Natural killer cell (primary cell): ENCODE data around the gene RPE. TPM values are rescaled to one million over a fixed set of nuclear protein-coding genes. Genes with fewer than 3 reads are reported as not detected.

Source experiments
- ATAC-seq, 3 donors: fragments of 150-1000 bp in 2 of 3; fragments of 200-7000 bp in 1 of 3; cut with Tn5 transposase; 1 replicate in 1 of 3; 2 replicates in 2 of 3; pipeline ENCODE4 v1.10.0; 2021; ENCODE audit warnings: mild to moderate bottlenecking in 2 of 3, moderate library complexity in 2 of 3
- DNase-seq, 2 donors: peaks; one replicate each; pipeline versions ENCODE4 v3.0.0 to v3.0.0-alpha.2; 2013 to 2021; ENCODE audit warnings: mixed read lengths in 1 of 2
- H3K27ac ChIP-seq: one replicate; pipeline ENCODE4 v1.5.1; 2013; ENCODE audit warnings: mild to moderate bottlenecking, low read length
- H3K27me3 ChIP-seq: one replicate; pipeline ENCODE4 v1.6.1; 2013; ENCODE audit warnings: low read length; ENCODE audit not compliant: control insufficient read depth, insufficient read depth
- H3K36me3 ChIP-seq: one replicate; pipeline ENCODE4 v1.6.1; 2013; ENCODE audit warnings: low read length; ENCODE audit not compliant: control insufficient read depth, insufficient read depth
- H3K4me1 ChIP-seq: one replicate; pipeline ENCODE4 v1.6.1; 2013; ENCODE audit warnings: low read length; ENCODE audit not compliant: control insufficient read depth, insufficient read depth
- H3K4me3 ChIP-seq: one replicate; pipeline ENCODE4 v1.5.1; 2013; ENCODE audit warnings: low read length
- H3K9me3 ChIP-seq: one replicate; pipeline ENCODE4 v1.6.1; 2013; ENCODE audit warnings: low read length; ENCODE audit not compliant: control insufficient read depth, insufficient read depth
- H3K27ac Mint-ChIP-seq, 2 donors: one replicate each; pipeline ENCODE4 v1.8.0; 2022; ENCODE audit warnings: mild to moderate bottlenecking in 2 of 2, mixed read lengths in 2 of 2, moderate library complexity in 1 of 2
- H3K27me3 Mint-ChIP-seq, 2 donors: one replicate each; pipeline ENCODE4 v1.8.0; 2022; ENCODE audit warnings: low read depth in 2 of 2, mixed read lengths in 2 of 2
- H3K36me3 Mint-ChIP-seq: one replicate; pipeline ENCODE4 v1.8.0; 2022; ENCODE audit warnings: mixed read lengths
- H3K4me1 Mint-ChIP-seq, 2 donors: one replicate each; pipeline ENCODE4 v1.8.0; 2022; ENCODE audit warnings: mixed read lengths in 2 of 2
- H3K4me3 Mint-ChIP-seq: one replicate; pipeline ENCODE4 v1.8.0; 2022; ENCODE audit warnings: mild to moderate bottlenecking, moderate library complexity, mixed read lengths
- H3K9me3 Mint-ChIP-seq, 2 donors: one replicate each; pipeline ENCODE4 v1.8.0; 2022; ENCODE audit warnings: mixed read lengths in 2 of 2
- WGBS: methylation state at CpG from one replicate; pipeline ENCODE4 v1.1.7; 2013; ENCODE audit warnings: missing lambda C conversion rate; ENCODE audit not compliant: insufficient coverage; 5-methylcytosine and 5-hydroxymethylcytosine counted together
- intact Hi-C: fragments of 100-400 bp; cut with micrococcal nuclease; formaldehyde crosslinking; loops from one replicate; pipeline ENCODE4 v1.14.2; 2022
- total RNA-seq, 4 donors: library from RNA; stranded (reverse); fragments of 120-200 nt in 1 of 4; gene quantifications; one replicate each; pipeline versions ENCODE4 v1.2.3 to v1.2.4, GENCODE V29; 2013 to 2022
- TF ChIP-seq, protein P1 (sequence below): fragments of 200-600 bp; IDR thresholded peaks from one replicate; pipeline ENCODE4 v1.8.0; 2022; ENCODE audit warnings: antibody characterized with exemption

The RPE gene
- total RNA-seq, 3 donors from 2014 or later (not counting 1 experiment from before 2014, with no cell fraction given) = 36.2 to 57.4 (median 52.4) TPM

DNA sequence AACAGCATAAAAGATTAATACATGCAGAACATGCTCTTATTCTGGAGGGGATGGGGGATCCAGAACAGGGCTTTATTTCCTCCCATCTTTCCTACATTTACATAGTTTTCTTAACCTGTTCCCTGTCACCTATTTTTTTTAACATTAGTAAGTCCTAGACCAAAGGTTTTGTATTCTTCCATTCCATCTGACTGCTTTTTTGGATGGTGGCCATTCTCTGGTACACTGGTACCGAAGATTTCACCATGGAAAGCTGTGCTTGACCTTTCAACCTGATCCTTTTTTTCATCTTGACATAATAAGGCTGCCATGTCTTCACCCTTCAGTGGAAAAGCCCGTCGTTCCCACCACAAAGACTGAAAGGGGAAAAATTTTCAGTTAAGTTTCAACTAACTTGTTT lies 20.4 kb downstream of the RPE start:
- H3K9me3 ChIP-seq = no peaks in the 10 kb centered on the region
- no peaks in the 10 kb centered on the region for H3K27me3 Mint-ChIP-seq
- ATAC-seq = no peak
- peaks cover 56% of the 10 kb centered on the region for H3K36me3 ChIP-seq
- WGBS = 95% methylated on average over 1 of the region's 3 CpGs
- no peak overlapping the region for H3K27ac ChIP-seq
- DNase-seq = no peak
- no peaks in the 10 kb centered on the region for H3K4me1 ChIP-seq
- H3K9me3 Mint-ChIP-seq = no peaks in the 10 kb centered on the region
- peaks cover 26% of the 10 kb centered on the region for H3K36me3 Mint-ChIP-seq
- TF ChIP-seq, protein P1, sequence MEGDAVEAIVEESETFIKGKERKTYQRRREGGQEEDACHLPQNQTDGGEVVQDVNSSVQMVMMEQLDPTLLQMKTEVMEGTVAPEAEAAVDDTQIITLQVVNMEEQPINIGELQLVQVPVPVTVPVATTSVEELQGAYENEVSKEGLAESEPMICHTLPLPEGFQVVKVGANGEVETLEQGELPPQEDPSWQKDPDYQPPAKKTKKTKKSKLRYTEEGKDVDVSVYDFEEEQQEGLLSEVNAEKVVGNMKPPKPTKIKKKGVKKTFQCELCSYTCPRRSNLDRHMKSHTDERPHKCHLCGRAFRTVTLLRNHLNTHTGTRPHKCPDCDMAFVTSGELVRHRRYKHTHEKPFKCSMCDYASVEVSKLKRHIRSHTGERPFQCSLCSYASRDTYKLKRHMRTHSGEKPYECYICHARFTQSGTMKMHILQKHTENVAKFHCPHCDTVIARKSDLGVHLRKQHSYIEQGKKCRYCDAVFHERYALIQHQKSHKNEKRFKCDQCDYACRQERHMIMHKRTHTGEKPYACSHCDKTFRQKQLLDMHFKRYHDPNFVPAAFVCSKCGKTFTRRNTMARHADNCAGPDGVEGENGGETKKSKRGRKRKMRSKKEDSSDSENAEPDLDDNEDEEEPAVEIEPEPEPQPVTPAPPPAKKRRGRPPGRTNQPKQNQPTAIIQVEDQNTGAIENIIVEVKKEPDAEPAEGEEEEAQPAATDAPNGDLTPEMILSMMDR = no peak
- H3K27ac Mint-ChIP-seq = peak overlapping the region; percentile 1 to 30
- no peak overlapping the region for H3K4me3 ChIP-seq
- peaks cover 26 to 34% of the 10 kb centered on the region in 2 donors for H3K4me1 Mint-ChIP-seq
- H3K27me3 ChIP-seq = no peaks in the 10 kb centered on the region
- no peak overlapping the region for H3K4me3 Mint-ChIP-seq
- intact Hi-C loops = no loop called here

DNA sequence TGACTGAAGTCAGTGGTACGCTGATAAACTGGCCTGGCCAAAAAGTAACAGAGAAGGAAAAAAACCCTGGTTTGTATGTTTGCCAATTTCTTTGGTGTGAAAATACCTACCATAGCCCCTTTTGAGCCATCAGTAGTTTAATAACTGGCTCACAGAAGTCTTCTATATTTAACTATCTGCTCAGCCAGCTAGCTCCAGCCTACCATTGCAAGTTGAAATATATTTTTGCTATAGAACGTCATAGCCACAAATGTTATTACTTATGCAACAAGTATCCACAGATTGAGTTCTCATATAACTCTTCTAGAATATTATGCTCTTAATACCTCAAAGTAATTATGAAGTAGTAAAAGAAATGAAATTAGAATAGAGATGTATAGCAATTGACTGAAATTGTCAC lies 25.2 kb downstream of the RPE start:
- H3K4me1 ChIP-seq = no peaks in the 10 kb centered on the region
- no CpG with 5 or more reads among the region's 2 CpGs for WGBS
- Mint-ChIP-seq H3K36me3 (peaks cover 15% of the 10 kb centered on the region), H3K9me3 (no peaks in the 10 kb centered on the region), H3K27ac (peak overlapping the region in 1 of 2 donors; percentile 61), H3K4me1 (peaks cover 6 to 16% of the 10 kb centered on the region in 2 donors), H3K27me3 (no peaks in the 10 kb centered on the region), H3K4me3 (no peak overlapping the region)
- ATAC-seq (no peak), DNase-seq (no peak)
- intact Hi-C loops = no loop called here
- no peak overlapping the region for H3K4me3 ChIP-seq
- TF ChIP-seq, protein P1 = no peak
- peaks cover 21% of the 10 kb centered on the region for H3K36me3 ChIP-seq
- no peaks in the 10 kb centered on the region for H3K9me3 ChIP-seq
- no peaks in the 10 kb centered on the region for H3K27me3 ChIP-seq
- no peak overlapping the region for H3K27ac ChIP-seq

DNA sequence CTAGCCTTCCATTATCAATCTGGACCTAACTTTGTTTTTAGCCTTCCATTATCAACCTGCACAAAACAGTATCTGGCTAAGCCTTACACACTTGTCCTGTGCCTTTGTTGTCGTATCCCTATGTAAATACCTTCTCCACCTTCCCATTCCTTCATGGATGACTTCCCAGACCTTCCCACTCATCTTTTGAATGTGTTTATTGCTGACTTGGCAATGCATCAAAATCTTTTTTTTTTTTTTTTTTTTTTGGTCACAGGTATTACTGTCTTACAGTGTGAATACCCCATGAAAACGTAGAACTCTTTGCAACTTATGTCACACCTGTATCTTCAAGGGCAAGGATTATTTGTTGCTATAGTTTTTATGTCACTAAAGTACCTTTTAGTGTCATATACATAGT lies 25.7 kb downstream of the RPE start:
- ATAC-seq (no peak), DNase-seq (no peak)
- intact Hi-C loops = no loop called here
- no peaks in the 10 kb centered on the region for H3K9me3 ChIP-seq
- Mint-ChIP-seq H3K4me1 (peaks cover 6 to 10% of the 10 kb centered on the region in 2 donors), H3K27ac (peak overlapping the region in 1 of 2 donors; percentile 61), H3K9me3 (no peaks in the 10 kb centered on the region), H3K36me3 (peaks cover 10% of the 10 kb centered on the region), H3K27me3 (no peaks in the 10 kb centered on the region), H3K4me3 (no peak overlapping the region)
- H3K4me1 ChIP-seq = no peaks in the 10 kb centered on the region
- WGBS = 100% methylated on average over 1 of the region's 2 CpGs
- TF ChIP-seq, protein P1 = no peak
- H3K27me3 ChIP-seq = no peaks in the 10 kb centered on the region
- no peak overlapping the region for H3K27ac ChIP-seq
- no peak overlapping the region for H3K4me3 ChIP-seq
- peaks cover 15% of the 10 kb centered on the region for H3K36me3 ChIP-seq

DNA sequence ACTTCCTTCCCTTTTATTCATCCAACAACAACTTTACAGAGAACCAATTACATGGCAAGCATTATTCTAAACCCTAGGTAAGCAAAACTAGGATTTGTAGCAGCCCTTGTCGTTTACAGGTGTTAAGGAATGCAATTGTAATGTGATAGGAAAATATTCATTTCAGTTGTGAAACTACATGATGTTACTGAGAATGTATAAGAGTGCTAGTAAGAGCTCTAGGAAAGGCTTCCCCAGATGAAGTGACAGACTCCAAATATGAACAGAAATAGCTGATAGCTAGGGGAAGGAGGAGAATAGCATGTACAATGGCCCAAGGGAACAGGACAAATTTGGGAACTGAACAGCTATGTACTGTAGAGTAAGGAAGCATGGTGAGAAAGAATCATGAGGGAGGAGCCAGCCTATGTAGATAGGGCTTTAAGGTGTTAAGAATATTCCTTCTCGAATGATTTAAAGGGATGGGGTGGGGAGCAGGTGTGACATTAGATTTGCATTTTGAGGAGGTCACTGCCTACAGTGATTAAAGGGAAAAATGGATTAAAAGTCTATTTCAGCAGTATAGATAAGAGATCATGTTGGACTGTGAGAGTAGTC lies 31.7 kb downstream of the RPE start:
- ATAC-seq = no peak
- Histone ChIP-seq H3K4me3 (no peak overlapping the region), H3K27me3 (no peaks in the 10 kb centered on the region), H3K4me1 (no peaks in the 10 kb centered on the region), H3K27ac (no peak overlapping the region), H3K36me3 (peaks cover 9% of the 10 kb centered on the region), H3K9me3 (no peaks in the 10 kb centered on the region)
- Mint-ChIP-seq H3K4me3 (no peak overlapping the region), H3K27me3 (no peaks in the 10 kb centered on the region), H3K4me1 (peaks cover 14 to 30% of the 10 kb centered on the region in 2 donors), H3K27ac (peak overlapping the region; percentile 5 to 24), H3K36me3 (no peaks in the 10 kb centered on the region), H3K9me3 (no peaks in the 10 kb centered on the region)
- 72% methylated on average over 2 of the region's 2 CpGs for WGBS
- intact Hi-C loops = no loop called here
- TF ChIP-seq, protein P1 = no peak
- DNase-seq = no peak
